DND-41 (cell line): ENCODE data around the gene CCDC82.

Experiments used
- ATAC-seq: fragments of 200-7000 bp; cut with Tn5 transposase; 3 replicates; pipeline ENCODE4 v1.9.1; 2021; ENCODE audit warnings: low read depth; ENCODE audit not compliant: insufficient read depth
- DNase-seq: peaks from one replicate; pipeline ENCODE4 v3.0.0-alpha.2; 2020
- H2AFZ ChIP-seq: 2 replicates; pipeline ENCODE4 v1.6.0; 2012; ENCODE audit warnings: low read depth, low read length
- H3K27ac ChIP-seq: 2 replicates; pipeline ENCODE4 v1.5.1; 2012; ENCODE audit warnings: low read length, inconsistent platforms
- H3K27me3 ChIP-seq: fragments of 200-600 bp; sonication (generic); 2 replicates; pipeline ENCODE4 v1.6.0; 2012; ENCODE audit warnings: low read length, mild to moderate bottlenecking, inconsistent platforms; ENCODE audit not compliant: insufficient read depth, poor library complexity
- H3K36me3 ChIP-seq: 2 replicates; pipeline ENCODE4 v1.5.1; 2012; ENCODE audit warnings: low read length, inconsistent platforms; ENCODE audit not compliant: insufficient read depth
- H3K4me1 ChIP-seq: 2 replicates; pipeline ENCODE4 v1.5.1; 2012; ENCODE audit warnings: mild to moderate bottlenecking, low read length; ENCODE audit not compliant: insufficient read depth
- H3K4me2 ChIP-seq: 2 replicates; pipeline ENCODE4 v1.6.0; 2012; ENCODE audit warnings: mild to moderate bottlenecking, moderate library complexity, low read length, inconsistent platforms; ENCODE audit not compliant: insufficient read depth
- H3K4me3 ChIP-seq, 2 experiments: fragments of 200-600 bp in 1 of 2; shearing (Covaris generic) in 1 of 2; 2 replicates each; pipeline ENCODE4 v1.5.1; 2012 to 2016; ENCODE audit warnings: inconsistent platforms in 2 of 2, low read length in 2 of 2, mild to moderate bottlenecking in 2 of 2, low read depth in 1 of 2, moderate library complexity in 1 of 2
- H3K79me2 ChIP-seq: 2 replicates; pipeline ENCODE4 v1.6.0; 2012; ENCODE audit warnings: low read length, inconsistent platforms; ENCODE audit not compliant: insufficient read depth
- H3K9ac ChIP-seq: 2 replicates; pipeline ENCODE4 v1.6.0; 2012; ENCODE audit warnings: low read depth, mild to moderate bottlenecking, inconsistent platforms, low read length, moderate library complexity
- H3K9me3 ChIP-seq: 2 replicates; pipeline ENCODE4 v1.5.1; 2012; ENCODE audit warnings: low read length, moderate library complexity, mild to moderate bottlenecking, inconsistent platforms; ENCODE audit not compliant: insufficient read depth, severe bottlenecking
- H4K20me1 ChIP-seq: 2 replicates; pipeline ENCODE4 v1.6.0; 2012; ENCODE audit warnings: low read length; ENCODE audit not compliant: insufficient read depth
- CTCF ChIP-seq: IDR thresholded peaks from 2 replicates; pipeline ENCODE4 v1.5.1; 2012; ENCODE audit warnings: borderline replicate concordance, low read length, moderate library complexity, mild to moderate bottlenecking; ENCODE audit not compliant: poor library complexity, severe bottlenecking; ENCODE audit errors: extremely low read depth
- EZH2 ChIP-seq: IDR thresholded peaks from 3 replicates; pipeline ENCODE4 v1.6.1; 2012; ENCODE audit warnings: borderline replicate concordance, low read depth, mild to moderate bottlenecking, moderate library complexity, low read length, inconsistent platforms; ENCODE audit not compliant: severe bottlenecking

Gene CCDC82

GRCh38 chr11:96365493-96365892 is 24.2 kb downstream of the CCDC82 start:
- ATAC-seq = no peak
- no peaks in the 10 kb centered on the region for H3K27me3 ChIP-seq

GRCh38 chr11:96361778-96362177 is 27.9 kb downstream of the CCDC82 start:
- TF ChIP-seq CTCF (no peak), EZH2 (no peak)
- no peak for DNase-seq

More at GRCh38 chr11:96365493-96365892, 24.2 kb downstream of the CCDC82 start:
- Histone ChIP-seq H3K27ac (no peak overlapping the region), H3K36me3 (peaks cover 64% of the 10 kb centered on the region), H2AFZ (no peak overlapping the region), H3K9ac (no peak overlapping the region), H3K4me2 (no peak overlapping the region), H3K79me2 (no peaks in the 10 kb centered on the region), H3K9me3 (peaks cover 4% of the 10 kb centered on the region), H3K4me1 (no peaks in the 10 kb centered on the region), H4K20me1 (no peaks in the 10 kb centered on the region), H3K4me3 (no peak overlapping the region)
- TF ChIP-seq EZH2 = no peak
- no peak for TF ChIP-seq CTCF
- no peak for DNase-seq

GRCh38 chr11:96358321-96358720 is 31.4 kb downstream of the CCDC82 start:
- DNase-seq = no peak
- Histone ChIP-seq H3K4me2 (no peak overlapping the region), H3K9me3 (no peaks in the 10 kb centered on the region), H3K27ac (no peak overlapping the region), H3K4me1 (no peaks in the 10 kb centered on the region), H3K27me3 (no peaks in the 10 kb centered on the region), H4K20me1 (no peaks in the 10 kb centered on the region), H3K36me3 (peaks cover 39% of the 10 kb centered on the region), H3K79me2 (no peaks in the 10 kb centered on the region), H3K4me3 (no peak overlapping the region), H3K9ac (no peak overlapping the region), H2AFZ (no peak overlapping the region)
- ATAC-seq = 0 out of 3 replicates have a peak, but pooled peaks have one; percentile 24
- TF ChIP-seq CTCF (no peak), EZH2 (no peak)

More at GRCh38 chr11:96361778-96362177, 27.9 kb downstream of the CCDC82 start:
- Histone ChIP-seq H3K36me3 (peaks cover 53% of the 10 kb centered on the region), H3K27me3 (no peaks in the 10 kb centered on the region), H3K4me1 (no peaks in the 10 kb centered on the region), H3K9me3 (no peaks in the 10 kb centered on the region), H3K79me2 (no peaks in the 10 kb centered on the region), H3K4me2 (no peak overlapping the region), H3K27ac (no peak overlapping the region), H3K4me3 (no peak overlapping the region), H2AFZ (no peak overlapping the region), H4K20me1 (no peaks in the 10 kb centered on the region), H3K9ac (no peak overlapping the region)
- ATAC-seq = no peak

- TF ChIP-seq CTCF = no peak
- Histone ChIP-seq H3K27ac (no peak overlapping the region), H4K20me1 (no peaks in the 10 kb centered on the region), H3K27me3 (no peaks in the 10 kb centered on the region), H3K4me3 (no peak overlapping the region), H3K36me3 (peaks cover 39% of the 10 kb centered on the region), H3K9ac (no peak overlapping the region), H3K4me1 (no peaks in the 10 kb centered on the region), H2AFZ (no peak overlapping the region), H3K79me2 (no peaks in the 10 kb centered on the region), H3K9me3 (no peaks in the 10 kb centered on the region), H3K4me2 (no peak overlapping the region)
- ATAC-seq (peak; percentile 74), DNase-seq (no peak)
Measured at GRCh38 chr11:96357794-96358193, 31.9 kb downstream of the CCDC82 start.
